Activated CD8-positive, alpha-beta memory T cell treated with anti-CD3 and anti-CD28 coated beads for 36 hours (primary cell): ENCODE data around the gene UFC1. TPM values are rescaled to one million over a fixed set of nuclear protein-coding genes. Genes with fewer than 3 reads are reported as not detected.

Source experiments
- CTCF ChIA-PET: fragments of 350-600 bp; sonication (Branson Sonifier 250); formaldehyde crosslinking; loops from one replicate; lab custom pipeline; 2021; ENCODE audit warnings: antibody characterized with exemption; lab: Charles Lee
- POLR2A ChIA-PET: fragments of 350-600 bp; sonication (Branson Sonifier 250); formaldehyde crosslinking; loops from one replicate; lab custom pipeline; 2021; ENCODE audit warnings: antibody characterized with exemption; lab: Charles Lee
- total RNA-seq, 2 experiments: library from RNA; stranded (reverse); gene quantifications; one replicate each; pipeline ENCODE4 v1.2.3, GENCODE V29; 2021

The UFC1 gene
- total RNA-seq, 2 experiments from 2014 or later, result 99.0 to 99.9 TPM

DNA sequence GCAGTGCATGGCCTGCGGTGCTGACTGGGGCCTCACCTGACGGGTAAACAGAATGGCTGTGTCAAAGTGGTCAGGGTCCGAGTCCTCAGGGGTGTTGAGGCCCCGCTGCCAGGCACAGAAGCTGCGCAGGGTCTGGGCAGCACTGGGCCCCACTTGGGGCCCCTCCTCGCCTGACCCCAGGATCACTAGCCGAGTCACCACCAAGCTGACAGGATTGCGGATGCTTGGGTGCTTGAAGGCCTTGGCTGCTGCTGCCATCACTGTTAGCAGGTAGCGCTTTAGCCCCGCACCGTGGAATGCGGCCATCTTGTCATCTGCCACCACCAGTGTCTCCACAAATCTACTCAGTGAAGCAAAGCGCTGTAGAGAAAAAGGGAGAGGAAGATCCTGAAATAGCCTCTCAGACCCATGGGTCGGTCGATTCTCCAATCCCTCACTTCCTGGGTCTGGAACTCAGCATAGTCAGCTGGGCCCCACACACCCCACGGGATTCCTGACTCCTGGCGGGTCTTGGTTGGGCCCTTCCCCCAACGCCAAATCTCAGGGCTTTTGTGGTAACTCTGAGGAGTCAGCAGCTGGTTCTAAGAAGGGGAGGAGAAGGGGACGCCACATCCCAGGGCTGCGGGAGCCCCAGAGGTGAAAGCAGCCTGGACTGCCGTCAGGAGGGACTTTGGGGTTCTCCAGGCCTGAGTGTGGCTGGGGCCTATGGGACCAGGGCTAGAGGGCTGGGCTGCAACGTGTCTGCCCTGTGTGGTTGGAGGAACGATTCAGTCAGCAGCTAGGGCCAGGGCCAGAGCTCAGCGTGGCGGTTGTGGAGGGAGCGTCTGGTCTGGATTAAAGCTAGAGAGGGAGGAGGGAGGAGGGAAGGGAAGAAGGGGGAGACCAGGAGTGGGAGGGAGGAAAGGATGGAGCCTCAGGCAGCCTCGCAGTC is 43.0 kb downstream of the UFC1 start:
- CTCF ChIA-PET, result interaction anchor here (1.0 kb wide), 1 partner anchor 9 kb away, joined by 3 read pairs; no protein-coding TSS in a partner anchor
- POLR2A ChIA-PET, result no interaction called here

DNA sequence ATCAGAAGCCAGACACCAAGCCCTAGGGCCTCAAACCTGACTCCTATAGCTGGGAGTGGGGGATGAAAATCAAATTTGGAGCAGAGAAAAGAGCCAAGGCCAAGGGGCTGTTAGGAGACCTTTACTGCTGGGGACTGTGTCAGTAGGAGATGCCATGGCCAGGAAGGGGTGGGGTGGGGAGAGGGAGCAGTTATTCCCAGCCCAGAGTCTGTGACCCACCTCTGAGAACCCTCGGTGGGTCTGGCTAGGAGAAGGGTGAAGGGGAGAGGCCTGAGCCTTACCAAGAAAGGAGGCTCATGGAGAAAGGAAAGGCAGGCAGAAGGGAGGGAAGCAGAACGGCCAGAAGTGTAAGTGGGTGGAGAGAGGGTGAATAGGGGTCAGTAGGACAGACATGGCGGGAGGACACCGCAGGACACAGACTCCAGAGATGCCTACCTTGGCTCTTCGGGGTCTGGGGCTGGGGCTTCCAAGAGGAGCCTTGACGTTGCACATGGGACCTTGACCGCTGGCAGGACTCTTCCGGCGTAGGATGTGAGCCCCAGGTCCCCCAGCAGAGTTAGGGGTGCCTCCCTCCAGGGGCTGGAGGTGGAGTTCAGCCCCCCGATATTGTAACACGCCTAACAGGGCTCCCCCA is 43.9 kb downstream of the UFC1 start:
- ChIA-PET POLR2A (no interaction called here), CTCF (interaction anchor here (1.0 kb wide), 1 partner anchor 10 kb away, joined by 3 read pairs; no protein-coding TSS in a partner anchor)

DNA sequence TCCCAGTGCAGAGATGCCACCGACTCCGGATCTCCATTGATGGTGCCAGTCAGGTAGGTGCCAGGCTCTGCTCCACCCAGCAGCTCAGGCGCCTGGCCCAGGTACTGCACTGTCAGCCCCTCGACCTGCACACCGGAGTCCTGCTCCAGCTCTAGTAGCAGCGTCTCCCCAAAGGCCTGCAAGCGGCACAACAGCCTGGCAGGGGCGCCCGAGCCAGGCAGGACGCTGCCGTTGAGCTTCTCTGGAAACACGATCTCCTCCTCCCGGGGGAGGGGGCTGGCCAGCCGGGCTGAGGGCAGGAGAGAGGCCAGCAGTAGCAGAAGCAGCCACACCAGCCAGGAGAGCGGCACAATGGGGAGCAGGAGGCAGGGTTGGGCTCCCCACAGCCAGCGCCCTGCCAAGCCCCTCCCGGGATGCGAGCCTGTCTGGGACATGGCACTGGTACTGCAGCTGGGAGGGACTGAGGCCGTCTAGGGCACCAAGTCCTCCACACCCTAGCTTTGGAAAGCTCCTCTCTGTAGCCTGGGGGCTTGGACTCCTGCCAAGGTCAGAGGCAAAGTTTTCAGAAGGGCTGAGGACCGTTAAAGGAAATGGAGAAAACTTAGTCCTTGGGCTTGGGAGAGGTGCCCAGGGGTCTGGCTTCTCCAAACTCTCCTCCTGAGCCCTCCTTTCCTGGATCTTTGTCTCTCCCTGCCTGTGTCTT is 44.6 kb downstream of the UFC1 start:
- POLR2A ChIA-PET, result no interaction called here
- CTCF ChIA-PET, result interaction anchor here (1.6 kb wide), 1 partner anchor 27 kb away, joined by 4 read pairs; the partner anchor contains the start of gene TOMM40L

DNA sequence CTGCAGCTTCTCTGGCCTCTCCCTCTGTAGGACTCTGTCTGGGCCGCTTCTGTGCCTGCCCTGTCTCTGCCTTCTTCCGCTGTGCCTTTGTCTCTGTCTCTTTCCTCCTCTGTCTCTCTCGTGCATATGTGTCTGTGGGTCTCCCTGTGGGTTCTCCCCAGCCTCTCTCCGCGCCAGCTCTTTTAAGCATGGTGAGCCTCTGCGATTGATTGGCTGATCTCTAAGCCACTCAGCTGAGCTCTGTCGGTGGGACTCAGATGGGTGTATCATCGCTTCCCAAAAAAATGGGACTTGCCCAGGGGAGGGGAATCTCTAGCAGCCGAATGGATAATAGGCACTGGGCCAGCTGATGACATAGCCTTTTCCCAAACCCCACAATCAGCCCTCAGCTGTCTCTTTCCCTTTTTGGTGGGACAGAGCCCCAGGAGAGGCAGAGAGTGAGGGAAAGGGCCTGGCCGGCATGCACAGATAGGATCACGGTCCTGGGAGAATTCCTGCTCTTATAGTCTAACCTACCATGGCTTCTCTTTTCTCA is 45.2 kb downstream of the UFC1 start, which contains the start of gene ADAMTS4:
Gene ADAMTS4 (minus strand): TSS at position 158 of the 535 bp plus-strand sequence. CDS start 427 bp downstream, outside the sequence.
- CTCF ChIA-PET, result interaction anchor here (1.6 kb wide), 1 partner anchor 27 kb away, joined by 4 read pairs; the partner anchor contains the start of gene TOMM40L

DNA sequence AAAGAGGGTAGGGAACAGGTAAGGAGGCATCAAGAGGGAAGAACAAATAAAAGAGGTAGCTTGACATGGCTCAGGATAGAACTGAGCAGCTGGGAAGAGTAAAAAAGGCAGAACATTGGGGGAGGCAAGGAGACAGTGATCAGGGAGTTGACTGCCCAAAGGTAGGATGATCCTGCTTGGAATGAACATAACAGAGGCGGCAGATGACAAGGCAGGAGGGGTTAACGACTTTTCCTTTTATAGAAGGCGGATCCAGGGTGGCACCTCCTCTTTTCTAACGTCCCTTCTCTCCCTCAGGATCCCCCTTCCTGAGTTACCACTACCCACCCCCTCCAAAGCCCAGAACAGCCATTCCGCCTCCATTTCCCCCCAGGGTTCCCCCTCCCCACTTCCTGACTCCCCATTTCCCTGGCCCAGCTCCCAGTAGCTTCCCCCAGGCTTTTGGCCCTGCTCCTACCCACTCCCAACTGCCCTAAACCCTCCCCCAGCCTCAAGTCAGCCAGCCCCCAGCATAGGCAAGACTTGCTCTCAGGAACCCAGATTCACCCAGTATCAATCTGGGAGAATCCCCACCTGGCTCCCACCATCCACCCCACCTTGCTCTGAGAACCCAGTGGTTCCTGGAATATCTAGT is 45.8 kb downstream of the UFC1 start:
- ChIA-PET CTCF (interaction anchor here (1.6 kb wide), 1 partner anchor 26 kb away, joined by 4 read pairs; the partner anchor contains the start of gene TOMM40L), POLR2A (no interaction called here)

More for the DNA sequence above, 45.2 kb downstream of the UFC1 start, which contains the start of gene ADAMTS4:
- POLR2A ChIA-PET, result no interaction called here

DNA sequence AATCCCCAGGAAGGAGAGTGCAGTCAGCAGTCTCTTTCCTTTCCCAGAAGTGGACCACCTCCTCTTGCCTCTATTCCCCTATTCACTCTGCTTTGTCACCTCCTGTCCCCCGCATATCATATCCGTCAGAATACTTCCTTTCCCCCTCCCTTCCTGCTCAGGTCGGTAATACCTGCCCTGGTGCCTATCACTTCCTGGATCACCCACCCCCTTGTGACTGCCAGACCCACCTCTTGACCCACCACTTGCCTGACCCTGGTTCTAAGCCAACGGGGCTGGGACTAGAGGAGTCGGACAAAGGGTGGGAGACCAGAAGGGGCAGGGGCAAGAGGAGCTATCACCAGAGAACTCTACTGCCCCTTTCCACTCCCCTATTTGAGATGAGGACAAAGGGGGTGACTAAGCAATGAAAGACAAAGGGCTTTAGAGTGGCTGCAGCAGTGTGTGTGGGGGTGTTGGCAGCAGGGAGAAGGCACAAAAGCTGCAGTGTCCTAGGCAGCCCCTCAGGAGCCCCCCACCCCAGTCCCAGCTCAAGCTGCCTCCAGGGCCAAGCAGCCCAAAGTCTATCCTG is 46.7 kb downstream of the UFC1 start:
- CTCF ChIA-PET, result interaction anchor here (0.6 to 7.2 kb wide), 5 partner anchors 8 to 162 kb away, joined by 5 to 56 read pairs (median 5); partner anchors contain the start of genes APOA2, PPOX, TOMM40L and TSTD1

DNA sequence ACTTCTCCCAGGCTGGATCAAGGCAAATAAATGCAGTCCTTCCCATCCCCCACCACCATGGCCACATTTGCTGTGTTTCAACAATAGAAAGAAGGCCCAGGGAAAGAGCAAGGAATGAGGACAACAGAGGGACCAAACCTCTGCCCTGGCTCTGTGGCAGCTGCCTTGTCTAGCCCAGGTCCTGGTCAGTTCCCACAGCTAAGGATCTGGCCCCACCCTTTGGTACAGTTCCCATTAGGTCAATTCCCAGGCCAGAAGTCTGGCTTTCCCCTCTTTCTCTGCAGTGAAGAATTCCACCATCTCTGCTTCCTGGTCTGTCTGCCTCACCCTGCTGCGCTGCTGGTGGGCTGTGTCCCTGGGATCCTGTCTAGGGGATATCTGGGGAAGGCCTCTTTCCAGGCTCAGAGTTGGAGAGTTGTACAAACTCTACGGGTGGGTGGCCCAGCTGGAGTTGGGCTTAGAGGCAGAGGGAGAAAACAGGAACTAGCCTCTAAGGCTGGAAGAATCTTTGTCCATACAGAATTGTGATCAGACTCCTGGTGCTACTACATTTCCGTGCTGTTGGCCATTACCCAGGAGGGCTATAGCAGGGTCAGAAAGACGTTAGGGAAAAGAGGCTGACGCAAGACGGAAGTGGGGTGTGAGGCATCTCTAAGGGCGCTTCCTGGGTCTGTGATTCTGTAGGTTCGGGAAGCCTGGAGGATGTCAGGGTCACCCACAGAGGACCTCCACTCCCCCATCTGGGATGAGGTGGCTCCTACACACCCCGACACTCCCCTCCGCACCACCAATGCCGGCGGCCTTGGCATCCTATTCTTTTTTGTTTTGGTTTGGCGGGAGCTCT is 47.4 kb downstream of the UFC1 start:
- CTCF ChIA-PET, result interaction anchor here (0.6 to 7.2 kb wide), 7 partner anchors 9 to 162 kb away, joined by 3 to 56 read pairs (median 5); partner anchors contain the start of genes APOA2, PPOX, TOMM40L and TSTD1
- POLR2A ChIA-PET, result interaction anchor here (0.5 to 2.5 kb wide), 9 partner anchors 8 to 173 kb away, joined by 3 to 10 read pairs (median 7); partner anchors contain the start of genes PPOX, SDHC and TOMM40L

More for the DNA sequence above, 46.7 kb downstream of the UFC1 start:
- POLR2A ChIA-PET, result interaction anchor here (2.5 kb wide), 1 partner anchor 25 kb away, joined by 10 read pairs; the partner anchor contains the start of gene TOMM40L

DNA sequence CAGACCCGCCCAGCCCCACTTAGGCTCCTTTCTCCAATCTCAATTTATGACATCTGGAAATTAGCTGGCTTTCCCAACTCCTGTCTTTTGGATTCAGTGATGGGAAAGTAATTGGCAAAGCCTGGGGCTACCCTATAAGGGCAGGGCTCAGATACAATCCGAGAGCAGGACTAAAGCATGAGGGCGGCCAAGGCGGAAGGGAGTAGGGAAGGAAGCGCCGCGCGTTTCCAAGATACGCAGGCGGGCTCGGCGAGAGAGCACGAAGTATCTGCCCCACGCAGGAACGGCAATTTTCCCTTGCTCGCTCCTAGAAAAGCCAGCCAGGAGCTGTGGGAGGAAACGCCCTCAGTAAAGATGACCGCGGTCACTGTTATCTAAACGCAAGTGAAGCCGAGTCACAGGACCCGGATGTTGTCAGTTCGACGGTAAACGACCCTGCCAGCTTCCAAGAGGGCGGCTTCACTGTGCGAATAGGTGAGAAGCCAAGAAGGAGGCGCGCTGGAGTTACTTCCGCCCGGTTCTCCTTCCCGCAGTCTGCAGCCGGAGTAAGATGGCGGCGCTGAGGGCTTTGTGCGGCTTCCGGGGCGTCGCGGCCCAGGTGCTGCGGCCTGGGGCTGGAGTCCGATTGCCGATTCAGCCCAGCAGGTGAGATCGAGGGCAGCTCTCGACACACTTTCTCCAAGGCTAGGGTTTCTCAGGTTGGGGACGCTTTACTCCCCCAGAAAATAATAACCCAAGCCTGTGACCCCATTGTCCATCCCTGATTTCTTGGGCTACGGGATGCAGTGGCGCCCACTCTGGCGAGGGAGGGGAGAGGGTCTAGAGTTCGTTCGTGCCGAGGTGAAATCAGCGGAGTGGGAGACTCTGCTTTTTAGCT is 48.3 kb downstream of the UFC1 start, which contains the start of gene NDUFS2:
Gene NDUFS2 (plus strand): TSS at position 532 of the 877 bp plus-strand sequence. CDS start 19 bp downstream, at position 551.
- CTCF ChIA-PET, result interaction anchor here (0.6 to 7.2 kb wide), 6 partner anchors 9 to 105 kb away, joined by 3 to 56 read pairs (median 4); partner anchors contain the start of genes APOA2, PPOX and TOMM40L
- POLR2A ChIA-PET, result interaction anchor here (0.5 to 2.5 kb wide), 10 partner anchors 9 to 179 kb away, joined by 3 to 10 read pairs (median 6); partner anchors contain the start of genes PPOX, SDHC and TOMM40L

DNA sequence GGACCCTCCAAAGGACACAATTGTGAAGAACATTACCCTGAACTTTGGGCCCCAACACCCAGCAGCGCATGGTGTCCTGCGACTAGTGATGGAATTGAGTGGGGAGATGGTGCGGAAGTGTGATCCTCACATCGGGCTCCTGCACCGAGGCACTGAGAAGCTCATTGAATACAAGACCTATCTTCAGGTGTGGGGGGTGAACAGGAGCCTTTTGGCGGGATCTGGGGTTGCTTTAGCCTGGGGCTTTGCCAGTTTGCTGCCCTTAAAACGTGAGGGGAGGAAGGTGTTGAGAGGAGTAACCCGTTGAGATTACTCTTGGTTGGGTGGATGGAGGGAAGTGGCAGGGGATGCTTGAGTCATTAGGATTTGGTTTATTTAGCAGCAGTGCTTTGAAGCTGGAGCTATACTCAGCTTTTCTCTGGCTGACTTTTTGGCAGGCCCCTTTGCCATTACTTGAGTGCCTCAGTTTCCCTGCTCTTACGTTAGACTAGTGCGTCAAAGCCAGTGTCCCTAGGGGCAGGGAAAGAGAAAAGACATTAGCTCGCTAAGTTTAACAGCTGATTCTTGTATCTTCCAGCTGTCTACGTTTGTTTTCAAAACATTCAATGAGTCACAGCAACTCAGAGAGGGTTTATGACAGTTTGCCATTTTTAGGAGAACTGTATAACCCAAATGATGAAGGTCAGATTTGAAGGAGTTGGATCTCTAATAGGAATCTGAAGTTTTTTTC is 52.8 kb downstream of the UFC1 start:
- ChIA-PET CTCF (interaction anchor here (1.0 to 7.2 kb wide), 4 partner anchors 10 to 19 kb away, joined by 4 to 56 read pairs (median 11); partner anchors contain the start of genes APOA2, FCER1G and TOMM40L), POLR2A (no interaction called here)

DNA sequence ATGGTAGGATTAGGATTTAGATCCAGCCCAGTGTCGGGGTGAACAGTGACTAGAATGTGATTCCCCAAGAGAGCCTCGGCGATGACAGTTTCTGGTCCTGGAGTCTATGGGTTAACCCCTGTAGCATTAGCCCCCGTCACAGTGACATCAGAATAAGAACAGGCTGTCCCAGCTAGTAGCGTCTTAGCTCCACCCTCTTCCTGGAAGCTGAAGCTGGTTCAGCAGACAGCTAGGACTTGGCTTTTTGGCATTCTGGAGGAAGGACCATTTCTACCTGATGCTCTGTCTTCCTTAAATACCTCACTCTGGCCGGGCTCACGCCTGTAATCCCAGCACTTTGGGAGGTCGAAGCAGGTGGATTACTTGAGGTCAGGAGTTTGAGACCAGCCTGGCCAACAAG is 53.4 kb downstream of the UFC1 start:
- CTCF ChIA-PET, result interaction anchor here (1.0 to 7.2 kb wide), 3 partner anchors 9 to 19 kb away, joined by 4 to 56 read pairs (median 12); partner anchors contain the start of genes APOA2, FCER1G and TOMM40L
- POLR2A ChIA-PET, result no interaction called here

Other genes with a start within 250 kb of the UFC1 start
- gene ITLN2, start 199.2 kb upstream of the UFC1 start, total RNA-seq, result not detected
- 10 to 100 TPM in 1 of 2 experiments, 1 to 10 TPM in 1; 8.6 to 11.5 TPM for gene F11R, start 132.8 kb upstream of the UFC1 start, total RNA-seq
- 10 to 100 TPM; 40.9 to 43.2 TPM for gene TSTD1, start 115.0 kb upstream of the UFC1 start, total RNA-seq
- 10 to 100 TPM; 58.4 to 63.8 TPM for gene USF1, start 108.0 kb upstream of the UFC1 start, total RNA-seq
- 100 to 1,000 TPM; 149 TPM for gene ARHGAP30, start 84.1 kb upstream of the UFC1 start, total RNA-seq
- gene NECTIN4, start 64.4 kb upstream of the UFC1 start, total RNA-seq, result under 1 TPM in 1 of 2 experiments, not detected in 1; 0.08 TPM
- under 1 TPM; 0.38 to 0.53 TPM for gene KLHDC9, start 55.6 kb upstream of the UFC1 start, total RNA-seq
- 100 to 1,000 TPM; 148 to 159 TPM for gene PFDN2, start 35.9 kb upstream of the UFC1 start, total RNA-seq
- gene NIT1, start 35.9 kb upstream of the UFC1 start, total RNA-seq, result 10 to 100 TPM; 38.6 to 40.3 TPM
- 10 to 100 TPM; 42.4 to 42.7 TPM for gene DEDD, start 21.3 kb upstream of the UFC1 start, total RNA-seq
- gene USP21, start 5.5 kb downstream of the UFC1 start, total RNA-seq, result 10 to 100 TPM; 23.4 to 25.3 TPM
- 10 to 100 TPM; 23.1 to 24.1 TPM for gene PPOX, start 12.4 kb downstream of the UFC1 start, total RNA-seq
- gene B4GALT3, start 23.5 kb downstream of the UFC1 start, total RNA-seq, result 10 to 100 TPM; 56.4 to 58.9 TPM
- gene ADAMTS4, start 45.1 kb downstream of the UFC1 start, total RNA-seq, result under 1 TPM; 0.27 to 0.69 TPM
- 10 to 100 TPM; 87.3 to 88.8 TPM for gene NDUFS2, start 48.4 kb downstream of the UFC1 start, total RNA-seq
- 1 to 10 TPM in 1 of 2 experiments, under 1 TPM in 1; 0.95 to 1.1 TPM for gene FCER1G, start 61.3 kb downstream of the UFC1 start, total RNA-seq
- gene APOA2, start 69.7 kb downstream of the UFC1 start, total RNA-seq, result not detected
- gene TOMM40L, start 72.1 kb downstream of the UFC1 start, total RNA-seq, result 10 to 100 TPM; 23.7 to 25.1 TPM
- gene NR1I3, start 84.2 kb downstream of the UFC1 start, total RNA-seq, result not detected
- gene PCP4L1, start 104.8 kb downstream of the UFC1 start, total RNA-seq, result under 1 TPM in 1 of 2 experiments, not detected in 1; 0.13 TPM
- 1 to 10 TPM; 2.3 to 2.6 TPM for gene MPZ, start 156.0 kb downstream of the UFC1 start, total RNA-seq
- gene SDHC, start 160.4 kb downstream of the UFC1 start, total RNA-seq, result 100 to 1,000 TPM; 211 to 218 TPM
- not detected for gene CFAP126, start 213.9 kb downstream of the UFC1 start, total RNA-seq